HG03064 (cell line): ENCODE measurements around the gene ZNF117.
"Not testable (repeated sequence)": the region's sequence is repeated elsewhere in the genome, so short reads cannot be mapped to it uniquely, and the experiment has no call there.

Experiments used
- ATAC-seq: cut with Tn5 transposase; IDR thresholded peaks from one replicate; pipeline ENCODE4 v1.9.1; 2021; ENCODE audit warnings: low read depth; ENCODE audit not compliant: unreplicated experiment

ZNF117 gene

GRCh38 chr7:64928252-64929187 is 62.3 kb downstream of the ZNF117 start:
- not testable (repeated sequence) for ATAC-seq
